ENCODE measurements around the gene RASSF5. TPM values are rescaled to one million over a fixed set of nuclear protein-coding genes. Genes with fewer than 3 reads are reported as not detected.

Gene RASSF5
- total RNA-seq, 4 donors from 2014 or later: 0.77 to 5.3 (median 3.2) TPM

- no peak for DNase-seq
- intact Hi-C loops (cut with DNase I; ENCODE audit: low total_unique reads): no loop called here
- H3K4me1 ChIP-seq: peaks cover 0 to 6% of the 10 kb centered on the region in 2 donors
- TF ChIP-seq CTCF (IDR thresholded peaks at IDR 0.05) (no peak), POLR2A (IDR thresholded peaks at IDR 0.05) (no peak)
- no peak overlapping the region for H3K4me3 ChIP-seq
- no peak overlapping the region for H3K27ac ChIP-seq
- H3K36me3 ChIP-seq: no peaks in the 10 kb centered on the region
- H3K9me3 ChIP-seq: no peaks in the 10 kb centered on the region
- H3K27me3 ChIP-seq: no peaks in the 10 kb centered on the region
Observed at GRCh38 chr1:206560007-206560716, 52.8 kb downstream of the RASSF5 start.

- no peak for TF ChIP-seq POLR2A (IDR thresholded peaks at IDR 0.05)
- no peak for TF ChIP-seq CTCF (IDR thresholded peaks at IDR 0.05)
- H3K4me3 ChIP-seq: no peak overlapping the region
- no peaks in the 10 kb centered on the region for H3K27me3 ChIP-seq
- H3K9me3 ChIP-seq: no peaks in the 10 kb centered on the region
- DNase-seq: no peak
- H3K36me3 ChIP-seq: no peaks in the 10 kb centered on the region
- no peaks in the 10 kb centered on the region for H3K4me1 ChIP-seq
- intact Hi-C loops (cut with DNase I; ENCODE audit: low total_unique reads): no loop called here
- H3K27ac ChIP-seq: no peak overlapping the region
Observed at GRCh38 chr1:206563367-206564207, 56.3 kb downstream of the RASSF5 start.

GRCh38 chr1:206565995-206566394, 58.7 kb downstream of the RASSF5 start:
- TF ChIP-seq CTCF (IDR thresholded peaks at IDR 0.05) (no peak), POLR2A (IDR thresholded peaks at IDR 0.05) (no peak)
- no peak overlapping the region for H3K27ac ChIP-seq
- DNase-seq: no peak
- no peak overlapping the region for H3K4me3 ChIP-seq
- no peaks in the 10 kb centered on the region for H3K9me3 ChIP-seq
- intact Hi-C loops (cut with DNase I; ENCODE audit: low total_unique reads): no loop called here
- no peaks in the 10 kb centered on the region for H3K27me3 ChIP-seq
- H3K36me3 ChIP-seq: no peaks in the 10 kb centered on the region
- H3K4me1 ChIP-seq: no peaks in the 10 kb centered on the region

GRCh38 chr1:206566999-206567398, 59.7 kb downstream of the RASSF5 start:
- intact Hi-C loops (cut with DNase I; ENCODE audit: low total_unique reads): no loop called here
- Histone ChIP-seq H3K27me3 (no peaks in the 10 kb centered on the region), H3K4me3 (no peak overlapping the region), H3K4me1 (no peaks in the 10 kb centered on the region), H3K27ac (no peak overlapping the region), H3K9me3 (no peaks in the 10 kb centered on the region), H3K36me3 (no peaks in the 10 kb centered on the region)
- TF ChIP-seq CTCF (IDR thresholded peaks at IDR 0.05) (no peak), POLR2A (IDR thresholded peaks at IDR 0.05) (no peak)
- DNase-seq: no peak

- no peaks in the 10 kb centered on the region for H3K9me3 ChIP-seq
- DNase-seq: no peak
- TF ChIP-seq CTCF (IDR thresholded peaks at IDR 0.05) (no peak), POLR2A (IDR thresholded peaks at IDR 0.05) (no peak)
- intact Hi-C loops (cut with DNase I; ENCODE audit: low total_unique reads): no loop called here
- H3K27ac ChIP-seq: no peak overlapping the region
- H3K4me1 ChIP-seq: no peaks in the 10 kb centered on the region
- no peaks in the 10 kb centered on the region for H3K27me3 ChIP-seq
- H3K4me3 ChIP-seq: no peak overlapping the region
- no peaks in the 10 kb centered on the region for H3K36me3 ChIP-seq
Observed at GRCh38 chr1:206568256-206568655, 60.9 kb downstream of the RASSF5 start.

All from uterus (tissue), 4 donors.